GM08714 (cell line): ENCODE results near the gene NLRP3.
"Not testable (repeated sequence)": the region's sequence is repeated elsewhere in the genome, so short reads cannot be mapped to it uniquely, and the experiment has no call there.

Experiments
- H3K4me3 ChIP-seq: fragments of 200-500 bp; sonication (Bioruptor generic); 2 replicates; pipeline ENCODE4 v1.5.1; 2014; ENCODE audit warnings: mild to moderate bottlenecking, low read length, inconsistent platforms
- ZNF274 ChIP-seq: IDR thresholded peaks from 2 replicates; pipeline ENCODE4 v1.6.1; 2012; ENCODE audit warnings: mild to moderate bottlenecking, low read depth, low read length

The NLRP3 gene

GRCh38 chr1:247378334-247379073, 37.5 kb upstream of the NLRP3 start:
- no peak for TF ChIP-seq ZNF274
- no peak overlapping the region for H3K4me3 ChIP-seq

DNA sequence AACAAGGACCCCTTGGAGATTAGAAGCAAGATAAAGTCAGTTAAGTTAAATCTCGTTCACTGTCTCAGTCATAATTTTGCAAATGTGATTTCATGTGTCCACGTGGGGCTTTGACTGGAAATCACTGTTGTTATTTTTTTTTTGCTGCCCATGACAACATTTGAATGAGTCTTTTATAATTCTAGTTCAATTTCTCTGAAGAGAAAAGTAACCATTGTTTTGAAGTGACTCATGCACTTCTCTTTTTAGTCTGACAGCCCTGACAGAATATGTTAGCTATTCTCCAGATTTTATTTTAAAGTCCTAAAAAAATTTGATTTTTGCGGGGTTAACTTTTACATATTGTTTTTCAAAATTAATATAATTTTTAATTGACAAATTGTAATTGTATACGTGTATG, 30.7 kb upstream of the NLRP3 start:
- no peak for TF ChIP-seq ZNF274
- H3K4me3 ChIP-seq, result no peak overlapping the region

DNA sequence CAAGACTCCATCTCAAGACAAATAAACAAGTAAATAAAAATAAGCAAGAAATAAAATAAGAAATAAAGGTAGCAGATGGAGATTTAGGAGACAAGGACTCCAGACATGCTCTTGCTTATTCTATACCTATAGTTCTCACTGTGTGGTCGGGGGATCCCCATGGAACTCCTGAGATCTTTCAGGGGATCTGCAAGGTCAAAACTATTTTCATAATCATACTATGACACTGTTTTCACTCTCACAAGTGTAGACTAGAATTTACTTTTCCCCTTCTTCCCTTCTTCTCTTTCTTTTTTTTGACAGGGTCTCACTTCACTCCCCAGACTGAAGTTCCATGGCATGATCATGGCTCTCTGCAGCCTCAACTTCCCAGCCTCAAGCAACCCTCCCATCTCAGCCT, 29.8 kb upstream of the NLRP3 start:
- TF ChIP-seq ZNF274, result no peak

DNA sequence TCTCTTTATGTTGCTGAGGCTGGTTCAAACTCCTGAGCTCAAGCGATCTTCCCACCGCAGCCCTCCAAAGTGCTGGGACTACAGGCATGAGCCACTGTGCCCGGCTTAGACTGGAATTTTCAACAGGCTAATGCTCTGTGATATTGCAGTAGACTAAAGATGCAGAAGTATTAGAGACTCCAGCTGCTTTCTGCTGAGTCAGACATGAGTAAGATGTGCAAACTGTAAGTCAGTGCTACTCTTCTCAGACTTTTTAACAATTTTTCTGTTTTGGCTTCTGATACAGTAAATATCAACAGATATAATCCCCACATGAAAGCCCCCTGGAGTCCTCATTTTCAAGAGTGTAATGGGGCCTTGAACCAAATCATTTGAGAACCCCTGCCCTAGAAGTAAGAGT, 29.3 kb upstream of the NLRP3 start:
- no peak overlapping the region for H3K4me3 ChIP-seq
- no peak for TF ChIP-seq ZNF274

More for the DNA sequence above, 29.8 kb upstream of the NLRP3 start:
- H3K4me3 ChIP-seq, result no peak overlapping the region

- H3K4me3 ChIP-seq, result no peak overlapping the region
- TF ChIP-seq ZNF274, result no peak
These were observed 28.9 kb upstream of the NLRP3 start for GRCh38 chr1:247387096-247387495.

DNA sequence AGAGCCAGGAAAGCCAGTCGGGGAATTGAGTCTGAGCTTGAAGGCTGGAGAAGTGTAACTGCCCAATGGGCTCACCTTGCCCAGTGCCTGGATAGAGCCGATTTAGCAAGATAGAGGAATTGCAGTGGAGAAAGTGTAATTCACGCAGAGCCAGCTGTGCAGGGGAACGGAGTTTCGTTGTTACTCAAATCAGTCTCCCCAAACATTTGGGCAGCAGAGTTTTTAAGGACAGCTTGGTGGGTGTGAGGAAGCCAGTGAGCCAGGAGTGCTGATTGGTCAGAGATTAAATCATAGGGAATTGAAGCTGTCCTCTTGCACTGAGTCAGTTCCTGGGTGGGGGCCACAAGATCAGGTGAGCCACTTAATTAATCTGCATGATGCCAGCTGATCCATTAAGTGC, 28.4 kb upstream of the NLRP3 start:
- no peak for TF ChIP-seq ZNF274
- H3K4me3 ChIP-seq, result no peak overlapping the region

DNA sequence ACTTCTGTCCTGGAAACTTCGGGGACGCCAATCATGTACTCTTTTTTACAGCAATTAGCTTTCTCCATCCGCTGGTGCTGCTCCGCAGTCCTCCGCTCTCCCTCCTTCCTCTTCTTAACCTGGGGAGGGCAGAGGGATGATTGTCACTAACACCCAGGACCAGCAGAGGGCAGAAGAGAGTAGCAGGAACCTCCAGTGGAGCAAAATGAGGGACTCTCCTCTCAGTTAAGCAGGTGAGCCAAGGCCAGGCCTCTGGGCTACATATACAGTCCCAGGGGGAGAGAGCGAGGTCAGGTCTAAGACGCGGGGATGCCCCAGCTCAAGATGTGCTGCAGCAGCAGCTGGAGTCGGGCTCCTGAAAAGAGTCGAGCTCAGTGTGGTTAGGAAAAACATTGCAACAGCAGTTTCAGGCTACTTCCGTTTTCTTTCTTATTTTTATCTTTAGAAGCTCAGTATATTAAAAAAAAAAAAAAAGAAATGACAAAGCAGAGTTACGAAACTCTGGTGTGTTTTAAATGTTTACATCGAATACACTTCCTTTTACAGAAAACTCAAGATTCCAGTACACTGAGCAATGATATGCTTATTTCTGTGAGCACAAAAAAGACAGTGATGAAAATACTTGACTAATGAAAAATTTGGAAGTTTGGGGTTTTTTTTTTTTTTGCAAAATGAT, 25.7 kb upstream of the NLRP3 start:
- no peak for TF ChIP-seq ZNF274
- no peak overlapping the region for H3K4me3 ChIP-seq

DNA sequence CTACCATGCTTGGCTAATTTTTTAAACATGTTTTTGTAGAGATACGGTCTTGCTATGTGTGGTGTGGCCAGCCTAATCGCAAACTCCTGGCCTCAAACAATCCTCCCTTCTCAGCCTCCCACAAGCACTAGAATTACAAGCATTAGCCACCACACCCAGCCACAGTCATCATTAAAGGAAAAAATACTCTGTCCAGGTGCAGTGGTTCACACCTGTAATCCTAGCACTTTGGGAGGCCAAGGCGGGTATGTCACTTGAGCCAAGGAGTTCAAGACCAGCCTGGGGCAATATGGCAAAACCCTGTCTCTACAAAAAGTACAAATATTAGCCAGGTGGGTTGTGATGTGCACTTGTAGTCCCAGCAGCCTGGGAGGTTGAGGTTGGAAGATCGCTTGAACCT, 25.0 kb upstream of the NLRP3 start:
- H3K4me3 ChIP-seq, result no peak overlapping the region
- TF ChIP-seq ZNF274, result no peak

DNA sequence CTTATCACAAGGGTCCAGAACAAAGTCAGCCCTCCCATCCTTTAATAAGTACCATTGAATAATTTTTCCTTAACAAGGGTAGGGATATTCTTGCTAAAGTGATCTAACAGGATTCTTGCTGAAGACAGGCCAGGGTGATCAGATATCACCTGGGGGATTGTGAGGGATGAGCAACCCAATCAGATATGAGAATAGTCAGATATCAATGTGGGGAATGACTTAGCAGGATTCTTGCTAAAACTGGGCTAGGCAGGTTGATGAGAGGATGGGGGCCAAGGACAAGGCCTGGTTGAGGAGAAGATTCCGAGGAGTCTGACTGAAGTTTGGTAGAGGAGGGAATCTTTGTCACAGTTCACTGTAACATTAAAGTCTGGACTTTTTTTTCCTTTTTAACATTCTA, 23.9 kb upstream of the NLRP3 start:
- TF ChIP-seq ZNF274, result no peak
- H3K4me3 ChIP-seq, result no peak overlapping the region

- not testable (repeated sequence) for H3K4me3 ChIP-seq
These were observed 20.9 kb upstream of the NLRP3 start for GRCh38 chr1:247395075-247395474.

DNA sequence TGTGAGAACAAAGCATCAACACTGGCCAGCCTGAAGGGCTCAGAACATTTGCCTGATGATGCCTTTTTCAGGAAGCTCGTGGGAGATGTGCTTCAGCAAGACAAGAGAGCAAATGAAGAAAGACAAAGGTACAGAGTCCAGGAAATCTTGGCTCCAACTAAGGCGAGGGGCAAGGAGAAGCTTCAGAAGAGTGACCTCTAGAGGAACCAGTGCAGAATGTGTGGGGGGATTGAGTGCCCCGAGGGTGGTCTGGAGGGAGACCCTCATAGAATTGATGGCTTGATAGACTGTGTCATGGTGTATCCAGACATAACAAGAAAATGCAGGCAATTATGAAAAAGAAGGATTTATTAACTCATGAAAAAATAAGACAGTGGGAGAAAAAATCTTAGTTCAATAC, 15.3 kb upstream of the NLRP3 start:
- TF ChIP-seq ZNF274, result no peak
- no peak overlapping the region for H3K4me3 ChIP-seq

GRCh38 chr1:247401310-247402119, 14.5 kb upstream of the NLRP3 start:
- H3K4me3 ChIP-seq, result no peak overlapping the region
- no peak for TF ChIP-seq ZNF274

GRCh38 chr1:247402120-247402675, 13.8 kb upstream of the NLRP3 start:
- H3K4me3 ChIP-seq, result no peak overlapping the region
- no peak for TF ChIP-seq ZNF274

GRCh38 chr1:247406014-247406656, 9.8 kb upstream of the NLRP3 start:
- TF ChIP-seq ZNF274, result no peak

More at GRCh38 chr1:247406014-247406656, 9.8 kb upstream of the NLRP3 start:
- no peak overlapping the region for H3K4me3 ChIP-seq
